ENCODE results near the gene SHISA6.

Gene SHISA6

GRCh38 chr17:11245187-11245586, 4.2 kb downstream of the SHISA6 start:
- Mint-ChIP-seq H3K4me3 (no peak overlapping the region), H3K4me1 (ENCODE audit: low read depth) (no peaks in the 10 kb centered on the region), H3K9me3 (no peaks in the 10 kb centered on the region), H3K27ac (no peak overlapping the region), H3K27me3 (peaks cover 23% of the 10 kb centered on the region), H3K36me3 (ENCODE audit: low read depth) (no peaks in the 10 kb centered on the region)

- Mint-ChIP-seq H3K36me3 (ENCODE audit: low read depth) (no peaks in the 10 kb centered on the region), H3K9me3 (no peaks in the 10 kb centered on the region), H3K27ac (no peak overlapping the region), H3K4me3 (no peak overlapping the region), H3K27me3 (peaks cover 23% of the 10 kb centered on the region), H3K4me1 (ENCODE audit: low read depth) (no peaks in the 10 kb centered on the region)
Observed at GRCh38 chr17:11245791-11246190, 4.8 kb downstream of the SHISA6 start.

- H3K4me1 Mint-ChIP-seq (ENCODE audit: low read depth): no peaks in the 10 kb centered on the region
- H3K27me3 Mint-ChIP-seq: no peaks in the 10 kb centered on the region
- no peak overlapping the region for H3K4me3 Mint-ChIP-seq
- H3K27ac Mint-ChIP-seq: no peak overlapping the region
- no peaks in the 10 kb centered on the region for H3K36me3 Mint-ChIP-seq (ENCODE audit: low read depth)
- no peaks in the 10 kb centered on the region for H3K9me3 Mint-ChIP-seq
Observed at GRCh38 chr17:11250161-11250560, 9.1 kb downstream of the SHISA6 start.

GRCh38 chr17:11251561-11252107, 10.6 kb downstream of the SHISA6 start:
- H3K27ac Mint-ChIP-seq: no peak overlapping the region
- no peaks in the 10 kb centered on the region for H3K9me3 Mint-ChIP-seq
- H3K36me3 Mint-ChIP-seq (ENCODE audit: low read depth): no peaks in the 10 kb centered on the region
- no peak overlapping the region for H3K4me3 Mint-ChIP-seq
- no peaks in the 10 kb centered on the region for H3K4me1 Mint-ChIP-seq (ENCODE audit: low read depth)
- no peaks in the 10 kb centered on the region for H3K27me3 Mint-ChIP-seq

GRCh38 chr17:11252146-11252545, 11.1 kb downstream of the SHISA6 start:
- Mint-ChIP-seq H3K4me1 (ENCODE audit: low read depth) (no peaks in the 10 kb centered on the region), H3K36me3 (ENCODE audit: low read depth) (no peaks in the 10 kb centered on the region), H3K27me3 (no peaks in the 10 kb centered on the region), H3K27ac (no peak overlapping the region), H3K4me3 (no peak overlapping the region), H3K9me3 (no peaks in the 10 kb centered on the region)

- no peak overlapping the region for H3K27ac Mint-ChIP-seq
- H3K4me3 Mint-ChIP-seq: no peak overlapping the region
- H3K27me3 Mint-ChIP-seq: no peaks in the 10 kb centered on the region
- peaks cover 3% of the 10 kb centered on the region for H3K9me3 Mint-ChIP-seq
- H3K36me3 Mint-ChIP-seq (ENCODE audit: low read depth): no peaks in the 10 kb centered on the region
- H3K4me1 Mint-ChIP-seq (ENCODE audit: low read depth): no peaks in the 10 kb centered on the region
Observed at GRCh38 chr17:11256877-11257276, 15.9 kb downstream of the SHISA6 start.

GRCh38 chr17:11264183-11264871, 23.3 kb downstream of the SHISA6 start:
- H3K36me3 Mint-ChIP-seq (ENCODE audit: low read depth): no peaks in the 10 kb centered on the region

GRCh38 chr17:11267999-11268575, 27.1 kb downstream of the SHISA6 start:
- H3K9me3 Mint-ChIP-seq: peaks cover 31% of the 10 kb centered on the region
- H3K27ac Mint-ChIP-seq: no peak overlapping the region
- H3K27me3 Mint-ChIP-seq: peaks cover 6% of the 10 kb centered on the region
- no peak overlapping the region for H3K4me3 Mint-ChIP-seq
- H3K4me1 Mint-ChIP-seq (ENCODE audit: low read depth): no peaks in the 10 kb centered on the region
- no peaks in the 10 kb centered on the region for H3K36me3 Mint-ChIP-seq (ENCODE audit: low read depth)

More at GRCh38 chr17:11264183-11264871, 23.3 kb downstream of the SHISA6 start:
- no peaks in the 10 kb centered on the region for H3K27me3 Mint-ChIP-seq
- no peak overlapping the region for H3K27ac Mint-ChIP-seq
- peaks cover 22% of the 10 kb centered on the region for H3K9me3 Mint-ChIP-seq
- H3K4me3 Mint-ChIP-seq: no peak overlapping the region
- no peaks in the 10 kb centered on the region for H3K4me1 Mint-ChIP-seq (ENCODE audit: low read depth)

- H3K9me3 Mint-ChIP-seq: peaks cover 24% of the 10 kb centered on the region
- H3K4me3 Mint-ChIP-seq: no peak overlapping the region
- no peaks in the 10 kb centered on the region for H3K4me1 Mint-ChIP-seq (ENCODE audit: low read depth)
- H3K27me3 Mint-ChIP-seq: peaks cover 6% of the 10 kb centered on the region
- H3K36me3 Mint-ChIP-seq (ENCODE audit: low read depth): no peaks in the 10 kb centered on the region
- no peak overlapping the region for H3K27ac Mint-ChIP-seq
Observed at GRCh38 chr17:11269210-11269609, 28.2 kb downstream of the SHISA6 start.

- Mint-ChIP-seq H3K4me3 (no peak overlapping the region), H3K36me3 (ENCODE audit: low read depth) (no peaks in the 10 kb centered on the region), H3K9me3 (peaks cover 18% of the 10 kb centered on the region), H3K27me3 (peaks cover 6% of the 10 kb centered on the region), H3K4me1 (ENCODE audit: low read depth) (no peaks in the 10 kb centered on the region), H3K27ac (no peak overlapping the region)
Observed at GRCh38 chr17:11272191-11272590, 31.2 kb downstream of the SHISA6 start.

- Mint-ChIP-seq H3K27me3 (peaks cover 6% of the 10 kb centered on the region), H3K4me3 (no peak overlapping the region), H3K36me3 (ENCODE audit: low read depth) (no peaks in the 10 kb centered on the region), H3K9me3 (peaks cover 20% of the 10 kb centered on the region), H3K27ac (no peak overlapping the region), H3K4me1 (ENCODE audit: low read depth) (no peaks in the 10 kb centered on the region)
Observed at GRCh38 chr17:11273596-11273995, 32.6 kb downstream of the SHISA6 start.

- H3K9me3 Mint-ChIP-seq: peaks cover 19% of the 10 kb centered on the region
- no peak overlapping the region for H3K27ac Mint-ChIP-seq
- no peaks in the 10 kb centered on the region for H3K36me3 Mint-ChIP-seq (ENCODE audit: low read depth)
- H3K4me3 Mint-ChIP-seq: no peak overlapping the region
- no peaks in the 10 kb centered on the region for H3K4me1 Mint-ChIP-seq (ENCODE audit: low read depth)
- H3K27me3 Mint-ChIP-seq: peaks cover 6% of the 10 kb centered on the region
Observed at GRCh38 chr17:11274106-11274505, 33.1 kb downstream of the SHISA6 start.

- H3K36me3 Mint-ChIP-seq (ENCODE audit: low read depth): no peaks in the 10 kb centered on the region
- no peak overlapping the region for H3K27ac Mint-ChIP-seq
- peaks cover 6% of the 10 kb centered on the region for H3K27me3 Mint-ChIP-seq
- no peak overlapping the region for H3K4me3 Mint-ChIP-seq
- no peaks in the 10 kb centered on the region for H3K4me1 Mint-ChIP-seq (ENCODE audit: low read depth)
- peaks cover 18% of the 10 kb centered on the region for H3K9me3 Mint-ChIP-seq
Observed at GRCh38 chr17:11276486-11276885, 35.5 kb downstream of the SHISA6 start.

- Mint-ChIP-seq H3K4me3 (no peak overlapping the region), H3K4me1 (ENCODE audit: low read depth) (no peaks in the 10 kb centered on the region), H3K27me3 (no peaks in the 10 kb centered on the region), H3K27ac (no peak overlapping the region), H3K9me3 (peaks cover 12% of the 10 kb centered on the region), H3K36me3 (ENCODE audit: low read depth) (no peaks in the 10 kb centered on the region)
Observed at GRCh38 chr17:11278186-11278991, 37.4 kb downstream of the SHISA6 start.

- Mint-ChIP-seq H3K4me3 (no peak overlapping the region), H3K9me3 (peaks cover 12% of the 10 kb centered on the region), H3K27me3 (no peaks in the 10 kb centered on the region), H3K36me3 (ENCODE audit: low read depth) (no peaks in the 10 kb centered on the region), H3K27ac (no peak overlapping the region), H3K4me1 (ENCODE audit: low read depth) (no peaks in the 10 kb centered on the region)
Observed at GRCh38 chr17:11278992-11279270, 37.9 kb downstream of the SHISA6 start.
